Psoas muscle (tissue), 8 donors: ENCODE measurements around the gene GAPVD1. TPM values are rescaled to one million over a fixed set of nuclear protein-coding genes. Genes with fewer than 3 reads are reported as not detected.

ENCODE experiments used
- ATAC-seq, 4 donors: fragments of 200-7000 bp; cut with Tn5 transposase; one replicate each; pipeline ENCODE4 v1.9.1; 2020; ENCODE audit warnings: moderate library complexity in 3 of 4, mild to moderate bottlenecking in 2 of 4
- DNase-seq, 2 donors: peaks; one replicate each; pipeline ENCODE4 v3.0.0-alpha.2; 2020
- H3K27ac ChIP-seq: fragments of 200-600 bp; one replicate; pipeline ENCODE4 v1.8.0; 2022
- H3K27me3 ChIP-seq, 3 donors: fragments of 200-600 bp in 1 of 3; one replicate each; pipeline versions ENCODE4 v1.6.1 to v1.8.0; 2013 to 2022; ENCODE audit warnings: low read length in 2 of 3, mild to moderate bottlenecking in 2 of 3, moderate library complexity in 1 of 3; ENCODE audit not compliant: insufficient read depth in 3 of 3
- H3K36me3 ChIP-seq, 2 donors: fragments of 200-600 bp in 1 of 2; one replicate each; pipeline versions ENCODE4 v1.6.1 to v1.8.0; 2013 to 2022; ENCODE audit warnings: low read depth in 1 of 2, mild to moderate bottlenecking in 1 of 2, moderate library complexity in 1 of 2; ENCODE audit not compliant: insufficient read depth in 1 of 2
- H3K4me1 ChIP-seq: fragments of 200-600 bp; one replicate; pipeline ENCODE4 v1.8.0; 2022
- H3K4me3 ChIP-seq: fragments of 200-600 bp; one replicate; pipeline ENCODE4 v1.8.0; 2022; ENCODE audit warnings: mild to moderate bottlenecking
- H3K9me3 ChIP-seq: fragments of 200-600 bp; one replicate; pipeline ENCODE4 v1.8.0; 2022
- CTCF ChIP-seq: fragments of 200-600 bp; IDR thresholded peaks from one replicate; pipeline ENCODE4 v1.8.0; 2022; ENCODE audit warnings: antibody characterized with exemption
- WGBS, 3 donors: extraction: QIAGEN DNeasy Blood & Tissue Kit; methylation state at CpG; one replicate each; pipeline versions ENCODE4 v1.1.6 to v1.1.7; 2013; 5-methylcytosine and 5-hydroxymethylcytosine counted together
- intact Hi-C, 2 donors: fragments of 100-400 bp; cut with DNase I; formaldehyde crosslinking; loops; one replicate each; pipeline versions ENCODE4 v1.11.0 to v1.14.2; 2022
- polyA plus RNA-seq, 3 donors: library from polyadenylated mRNA; stranded (reverse); fragments of 200-250 nt; gene quantifications; one replicate each; pipeline ENCODE4 v1.2.3, GENCODE V29; 2013
- total RNA-seq, 4 donors: library from RNA; stranded (reverse); fragmentation: NEBNext Ultra II Directional in 2 of 4; extraction: Animal tissue kit (Norgen Biotek cat#: 25700) in 2 of 4; gene quantifications; one replicate each; pipeline versions ENCODE4 v1.2.1 to v1.2.4, GENCODE V29; 2021 to 2023
- donor health status: healthy with polysubstance abuse.
- donor health status: DM: no; HTN: no; CAD: no; lungs with moderate emphysema.
- donor health status: Bipolar disorder and iron deficiency.
- donor health status: healthy.
- donor health status: DM: yes; HTN: yes; CAD: no.
- donor health status: DM: no; HTN: no; CAD: no.
- donor health status: DM: no; HTN: no; CAD: no.
- donor health status: DM: yes; HTN: yes; CAD: no.

Gene GAPVD1
- total and polyA plus RNA-seq, 7 donors = 9.7 to 49.3 (median 33.0) TPM

- H3K27ac ChIP-seq = no peak overlapping the region
- WGBS, 3 donors = 90 to 95% (median 93%) methylated on average over 3 of the region's 3 CpGs
- DNase-seq = no peak
- H3K4me1 ChIP-seq = no peaks in the 10 kb centered on the region
- no peak overlapping the region for H3K4me3 ChIP-seq
- no peaks in the 10 kb centered on the region for H3K9me3 ChIP-seq
- peaks cover 6 to 97% of the 10 kb centered on the region in 2 donors for H3K36me3 ChIP-seq
- no peak for TF ChIP-seq CTCF
- no peak for ATAC-seq
- intact Hi-C loops = loop anchor here (10.0 kb wide), 1 partner anchor 51 kb away; no protein-coding TSS in a partner anchor
- no peaks in the 10 kb centered on the region for H3K27me3 ChIP-seq
Measured at GRCh38 chr9:125346080-125346732, 84.6 kb downstream of the GAPVD1 start.

- Histone ChIP-seq H3K36me3 (peaks cover 15 to 99% of the 10 kb centered on the region in 2 donors), H3K4me3 (no peak overlapping the region), H3K9me3 (no peaks in the 10 kb centered on the region), H3K27me3 (no peaks in the 10 kb centered on the region), H3K4me1 (no peaks in the 10 kb centered on the region), H3K27ac (no peak overlapping the region)
- intact Hi-C loops = loop anchor here in 1 of 2 donors (5.0 kb wide), 1 partner anchor 48 kb away; no protein-coding TSS in a partner anchor
- no peak for TF ChIP-seq CTCF
- no peak for DNase-seq
- 89 to 90% (median 89%) methylated on average over 11 of the region's 11 CpGs for WGBS, 3 donors
- no peak for ATAC-seq
Measured at GRCh38 chr9:125355601-125356000, 94.0 kb downstream of the GAPVD1 start.

- no peak for TF ChIP-seq CTCF
- H3K27me3 ChIP-seq = no peaks in the 10 kb centered on the region
- no peak overlapping the region for H3K4me3 ChIP-seq
- H3K4me1 ChIP-seq = no peaks in the 10 kb centered on the region
- peaks cover 15 to 99% of the 10 kb centered on the region in 2 donors for H3K36me3 ChIP-seq
- intact Hi-C loops = loop anchor here in 1 of 2 donors (5.0 kb wide), 1 partner anchor 49 kb away; no protein-coding TSS in a partner anchor
- DNase-seq (no peak), ATAC-seq (no peak)
- no peak overlapping the region for H3K27ac ChIP-seq
- no peaks in the 10 kb centered on the region for H3K9me3 ChIP-seq
- WGBS, 3 donors = 87 to 92% (median 90%) methylated on average over 3 of the region's 3 CpGs
Measured at GRCh38 chr9:125356032-125356431, 94.4 kb downstream of the GAPVD1 start.

- intact Hi-C loops = loop anchor here in 1 of 2 donors (5.0 kb wide), 1 partner anchor 52 kb away; no protein-coding TSS in a partner anchor
- TF ChIP-seq CTCF = no peak
- H3K27ac ChIP-seq = no peak overlapping the region
- ATAC-seq = no peak
- WGBS, 3 donors = 93 to 97% (median 95%) methylated on average over 1 of the region's 1 CpG
- H3K27me3 ChIP-seq = no peaks in the 10 kb centered on the region
- no peak for DNase-seq
- no peaks in the 10 kb centered on the region for H3K4me1 ChIP-seq
- H3K9me3 ChIP-seq = no peaks in the 10 kb centered on the region
- H3K4me3 ChIP-seq = no peak overlapping the region
- peaks cover 18 to 100% of the 10 kb centered on the region in 2 donors for H3K36me3 ChIP-seq
Measured at GRCh38 chr9:125359011-125359410, 97.4 kb downstream of the GAPVD1 start.
